Endothelial cell (in vitro differentiated cells): ENCODE measurements around the gene WDR47. TPM values are rescaled to one million over a fixed set of nuclear protein-coding genes. Genes with fewer than 3 reads are reported as not detected.
A peak's percentile ranks its signal among the peaks of the same experiment; 100 is the strongest.
"Not testable (repeated sequence)": the region's sequence is repeated elsewhere in the genome, so short reads cannot be mapped to it uniquely, and the experiment has no call there.

Experiments
- DNase-seq: peaks from one replicate; pipeline ENCODE4 v3.0.0; 2021; ENCODE audit warnings: low spot score
- H3K27ac Mint-ChIP-seq: one replicate; pipeline ENCODE4 v1.8.0; 2021; ENCODE audit warnings: mixed read lengths, inconsistent platforms; ENCODE audit not compliant: unreplicated experiment
- H3K27me3 Mint-ChIP-seq: one replicate; pipeline ENCODE4 v1.8.0; 2021; ENCODE audit warnings: mild to moderate bottlenecking, moderate library complexity, mixed read lengths, inconsistent platforms; ENCODE audit not compliant: unreplicated experiment
- H3K36me3 Mint-ChIP-seq: one replicate; pipeline ENCODE4 v1.8.0; 2021; ENCODE audit warnings: mild to moderate bottlenecking, low read depth, mixed read lengths, inconsistent platforms; ENCODE audit not compliant: unreplicated experiment
- H3K4me1 Mint-ChIP-seq: one replicate; pipeline ENCODE4 v1.8.0; 2021; ENCODE audit warnings: mild to moderate bottlenecking, mixed read lengths, inconsistent platforms; ENCODE audit not compliant: unreplicated experiment
- H3K4me3 Mint-ChIP-seq: one replicate; pipeline ENCODE4 v1.8.0; 2021; ENCODE audit warnings: mild to moderate bottlenecking, mixed read lengths, inconsistent platforms; ENCODE audit not compliant: unreplicated experiment
- H3K9me3 Mint-ChIP-seq: one replicate; pipeline ENCODE4 v1.8.0; 2021; ENCODE audit warnings: mixed read lengths, inconsistent platforms; ENCODE audit not compliant: unreplicated experiment
- total RNA-seq: library from RNA; stranded (reverse); fragmentation: NEBNext Ultra II Directional; extraction: Animal tissue kit (Norgen Biotek cat#: 25700); gene quantifications from one replicate; pipeline ENCODE4 v1.2.1, GENCODE V29; 2021; ENCODE audit not compliant: unreplicated experiment
- TF ChIP-seq, protein P1 (sequence below): fragments of 200-600 bp; sonication (generic); IDR thresholded peaks from one replicate; pipeline ENCODE4 v1.5.0; 2021; ENCODE audit warnings: antibody characterized with exemption; ENCODE audit not compliant: unreplicated experiment

The WDR47 gene
- total RNA-seq, 1 donor from 2014 or later = 19.4 TPM

DNA sequence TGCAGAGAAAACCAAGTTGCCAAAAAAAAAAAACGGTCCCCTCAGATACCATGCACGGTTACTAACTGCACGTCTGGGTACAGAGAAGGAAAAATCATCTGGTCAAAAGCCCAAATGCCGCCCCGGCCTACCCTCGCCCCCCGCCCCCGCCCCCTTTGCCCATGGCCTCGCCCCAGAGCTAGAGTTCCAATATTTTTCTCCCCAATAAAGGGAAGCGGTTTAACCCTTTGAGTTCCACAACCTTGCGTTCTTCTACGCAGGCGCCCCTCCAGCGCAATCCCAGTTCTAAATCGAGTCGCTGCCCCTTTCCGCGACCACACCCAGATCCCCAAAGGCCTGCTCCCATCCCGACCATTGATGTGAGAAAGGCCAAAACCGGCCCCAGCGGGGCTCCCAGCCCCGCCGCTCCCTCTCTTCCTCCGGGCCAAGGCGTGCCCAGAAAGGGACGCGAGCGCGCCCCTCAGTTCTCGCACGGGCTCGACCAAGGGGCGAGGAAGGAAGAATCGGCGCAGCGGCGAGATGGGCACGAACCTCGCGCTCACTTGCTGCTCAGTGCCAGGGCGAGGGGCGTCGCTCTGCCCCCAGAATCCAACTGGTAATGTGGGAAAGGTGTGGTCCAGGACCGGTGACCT is 797 bp downstream of the WDR47 start:
- TF ChIP-seq, protein P1, sequence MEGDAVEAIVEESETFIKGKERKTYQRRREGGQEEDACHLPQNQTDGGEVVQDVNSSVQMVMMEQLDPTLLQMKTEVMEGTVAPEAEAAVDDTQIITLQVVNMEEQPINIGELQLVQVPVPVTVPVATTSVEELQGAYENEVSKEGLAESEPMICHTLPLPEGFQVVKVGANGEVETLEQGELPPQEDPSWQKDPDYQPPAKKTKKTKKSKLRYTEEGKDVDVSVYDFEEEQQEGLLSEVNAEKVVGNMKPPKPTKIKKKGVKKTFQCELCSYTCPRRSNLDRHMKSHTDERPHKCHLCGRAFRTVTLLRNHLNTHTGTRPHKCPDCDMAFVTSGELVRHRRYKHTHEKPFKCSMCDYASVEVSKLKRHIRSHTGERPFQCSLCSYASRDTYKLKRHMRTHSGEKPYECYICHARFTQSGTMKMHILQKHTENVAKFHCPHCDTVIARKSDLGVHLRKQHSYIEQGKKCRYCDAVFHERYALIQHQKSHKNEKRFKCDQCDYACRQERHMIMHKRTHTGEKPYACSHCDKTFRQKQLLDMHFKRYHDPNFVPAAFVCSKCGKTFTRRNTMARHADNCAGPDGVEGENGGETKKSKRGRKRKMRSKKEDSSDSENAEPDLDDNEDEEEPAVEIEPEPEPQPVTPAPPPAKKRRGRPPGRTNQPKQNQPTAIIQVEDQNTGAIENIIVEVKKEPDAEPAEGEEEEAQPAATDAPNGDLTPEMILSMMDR = no peak

DNA sequence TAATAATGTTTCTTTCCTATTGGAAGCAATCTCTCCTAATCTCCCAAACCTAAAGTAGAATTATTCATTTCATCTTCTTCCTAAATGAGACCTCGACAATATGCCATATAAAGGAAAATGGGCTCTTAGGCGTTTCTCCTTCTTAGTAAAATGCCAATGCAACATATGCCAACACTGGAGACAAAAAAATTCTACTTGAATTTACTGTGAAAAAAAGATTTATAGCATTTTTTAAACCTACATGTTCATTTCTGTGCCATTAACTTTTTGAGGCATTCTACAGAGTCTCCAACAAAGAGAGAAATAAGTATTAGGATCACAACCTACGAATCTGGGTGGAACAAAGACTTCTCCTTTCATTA is 1.3 kb downstream of the WDR47 start:
- TF ChIP-seq, protein P1 = no peak
- peaks cover 4% of the 10 kb centered on the region for H3K27me3 Mint-ChIP-seq
- H3K9me3 Mint-ChIP-seq = no peaks in the 10 kb centered on the region
- no peak for DNase-seq
- H3K4me3 Mint-ChIP-seq = peak overlapping the region; percentile 95
- H3K27ac Mint-ChIP-seq = peak overlapping the region; percentile 83
- H3K36me3 Mint-ChIP-seq = peaks cover 4% of the 10 kb centered on the region
- H3K4me1 Mint-ChIP-seq = peaks cover 4% of the 10 kb centered on the region

More for the DNA sequence above, 797 bp downstream of the WDR47 start:
- Mint-ChIP-seq H3K4me1 (peaks cover 4% of the 10 kb centered on the region), H3K4me3 (peak overlapping the region; percentile 95), H3K9me3 (no peaks in the 10 kb centered on the region), H3K27me3 (peaks cover 4% of the 10 kb centered on the region), H3K36me3 (peaks cover 4% of the 10 kb centered on the region), H3K27ac (peak overlapping the region; percentile 83)
- peak; percentile 31 for DNase-seq

DNA sequence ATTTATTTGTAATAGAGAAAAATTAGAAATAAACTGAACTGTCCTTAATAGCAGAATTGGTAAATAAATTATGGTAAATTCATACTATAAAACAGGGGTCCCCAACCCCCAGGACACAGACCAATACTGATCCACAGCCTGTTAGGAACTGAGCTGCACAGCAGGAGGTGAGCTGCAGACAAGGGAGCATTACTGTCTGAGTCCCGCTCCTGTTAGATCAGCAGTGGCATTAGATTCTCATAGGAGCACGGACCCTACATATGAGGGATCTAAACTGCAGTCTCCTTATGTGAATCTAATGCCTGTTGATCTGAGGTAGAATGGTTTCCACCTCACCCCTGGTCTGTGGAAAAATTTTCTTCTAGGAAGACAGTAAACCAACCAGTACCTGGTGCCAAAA is 7.5 kb downstream of the WDR47 start:
- no peak for DNase-seq
- H3K36me3 Mint-ChIP-seq = no peaks in the 10 kb centered on the region
- H3K27ac Mint-ChIP-seq = no peak overlapping the region
- H3K4me3 Mint-ChIP-seq = no peak overlapping the region
- TF ChIP-seq, protein P1 = no peak
- H3K4me1 Mint-ChIP-seq = no peaks in the 10 kb centered on the region
- no peaks in the 10 kb centered on the region for H3K27me3 Mint-ChIP-seq
- no peaks in the 10 kb centered on the region for H3K9me3 Mint-ChIP-seq

DNA sequence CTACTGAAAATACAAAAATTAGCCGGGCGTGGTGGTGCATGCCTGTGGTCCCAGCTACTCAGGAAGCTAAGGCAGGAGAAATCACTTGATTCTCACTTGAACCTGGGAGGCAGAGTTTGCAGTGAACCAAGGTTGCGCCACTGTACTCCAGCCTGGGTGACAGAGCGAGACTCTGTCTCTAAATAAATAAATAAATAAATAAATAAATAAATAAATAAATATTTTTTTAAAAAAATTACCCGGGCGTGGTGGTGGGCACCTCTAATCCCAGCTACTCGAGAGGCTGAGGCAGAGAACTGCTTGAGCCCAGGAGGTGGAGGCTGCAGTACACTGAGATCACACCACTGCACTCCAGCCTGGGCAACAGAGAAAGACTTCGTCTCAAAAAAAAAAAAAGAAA is 12.4 kb downstream of the WDR47 start:
- DNase-seq, H3K36me3 Mint-ChIP-seq, H3K4me1 Mint-ChIP-seq, H3K27me3 Mint-ChIP-seq, H3K9me3 Mint-ChIP-seq, H3K27ac Mint-ChIP-seq, H3K4me3 Mint-ChIP-seq: not testable (repeated sequence)

DNA sequence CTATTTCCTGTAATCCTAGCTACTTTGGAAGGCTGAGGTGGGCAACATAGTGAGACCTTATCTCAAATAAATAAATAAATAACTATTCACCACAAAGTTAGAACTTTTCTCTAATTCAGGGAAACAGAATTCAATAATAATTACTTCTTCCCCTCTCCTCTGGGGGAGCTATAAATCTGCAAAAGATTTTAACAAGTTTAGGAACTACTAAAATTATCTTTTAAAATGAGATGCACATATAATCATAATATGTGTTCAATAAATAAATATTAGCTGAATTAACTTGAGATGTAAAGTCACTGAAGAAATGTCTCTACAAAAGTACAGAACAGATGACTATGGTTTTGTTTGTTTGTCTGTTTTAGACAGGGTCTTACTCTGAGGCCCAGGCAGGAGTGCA is 14.1 kb downstream of the WDR47 start:
- H3K27me3 Mint-ChIP-seq = no peaks in the 10 kb centered on the region
- H3K27ac Mint-ChIP-seq = no peak overlapping the region
- TF ChIP-seq, protein P1 = no peak
- no peak overlapping the region for H3K4me3 Mint-ChIP-seq
- peaks cover 5% of the 10 kb centered on the region for H3K36me3 Mint-ChIP-seq
- H3K4me1 Mint-ChIP-seq = no peaks in the 10 kb centered on the region
- DNase-seq = no peak
- H3K9me3 Mint-ChIP-seq = no peaks in the 10 kb centered on the region
